Measurements from ENCODE around the gene TM6SF1. TPM values are rescaled to one million over a fixed set of nuclear protein-coding genes. Genes with fewer than 3 reads are reported as not detected.

The TM6SF1 gene
- total RNA-seq, 1 experiment from 2014 or later = 0.79 TPM

GRCh38 chr15:83114856-83115255, 7.4 kb downstream of the TM6SF1 start:
- no peak overlapping the region for H3K4me3 Mint-ChIP-seq
- DNase-seq (ENCODE audit: low spot score) (no peak), ATAC-seq (no peak)
- no peaks in the 10 kb centered on the region for H3K4me1 Mint-ChIP-seq
- H3K27me3 Mint-ChIP-seq (ENCODE audit: low read depth) = peaks cover 9% of the 10 kb centered on the region
- peaks cover 10% of the 10 kb centered on the region for H3K9me3 Mint-ChIP-seq
- H3K36me3 Mint-ChIP-seq = no peaks in the 10 kb centered on the region
- POLR2A ChIA-PET = no interaction called here
- CTCF ChIA-PET = interaction anchor here (0.5 kb wide), 1 partner anchor 345 kb away, joined by 9 read pairs; no protein-coding TSS in a partner anchor
- TF ChIP-seq USF2 (CRISPR knock-in tag; IDR thresholded peaks at IDR 0.05) (no peak), AFF4 (CRISPR knock-in tag; IDR thresholded peaks at IDR 0.05; ENCODE audit: borderline replicate concordance) (no peak), SMAD3 (CRISPR knock-in tag; IDR thresholded peaks at IDR 0.05; ENCODE audit: borderline replicate concordance) (no peak), ZSCAN18 (CRISPR knock-in tag; IDR thresholded peaks at IDR 0.05) (no peak), NFE2L1 (CRISPR knock-in tag; IDR thresholded peaks at IDR 0.05) (no peak), ZNF671 (CRISPR knock-in tag; IDR thresholded peaks at IDR 0.05) (no peak), SP1 (CRISPR knock-in tag; conservative IDR thresholded peaks at IDR 0.05) (no peak), PRRX2 (CRISPR knock-in tag; IDR thresholded peaks at IDR 0.05) (no peak), ZNF219 (CRISPR knock-in tag; IDR thresholded peaks at IDR 0.05; ENCODE audit: borderline replicate concordance) (no peak), E2F4 (CRISPR knock-in tag; IDR thresholded peaks at IDR 0.05; ENCODE audit: borderline replicate concordance, low read depth) (no peak), CDX4 (CRISPR knock-in tag; IDR thresholded peaks at IDR 0.05; ENCODE audit: borderline replicate concordance) (no peak), TP53 (CRISPR knock-in tag; IDR thresholded peaks at IDR 0.05) (no peak)
- no peak overlapping the region for H3K27ac Mint-ChIP-seq

GRCh38 chr15:83115410-83115809, 8.0 kb downstream of the TM6SF1 start:
- peaks cover 10% of the 10 kb centered on the region for H3K9me3 Mint-ChIP-seq
- H3K27me3 Mint-ChIP-seq (ENCODE audit: low read depth) = peaks cover 5% of the 10 kb centered on the region
- ChIA-PET CTCF (no interaction called here), POLR2A (no interaction called here)
- H3K27ac Mint-ChIP-seq = no peak overlapping the region
- no peaks in the 10 kb centered on the region for H3K36me3 Mint-ChIP-seq
- TF ChIP-seq USF1 (CRISPR knock-in tag; IDR thresholded peaks at IDR 0.05) (no peak), RELA (CRISPR knock-in tag; IDR thresholded peaks at IDR 0.05; ENCODE audit: borderline replicate concordance) (no peak), ZNF416 (CRISPR knock-in tag; IDR thresholded peaks at IDR 0.05) (no peak), ATF3 (CRISPR knock-in tag; conservative IDR thresholded peaks at IDR 0.05) (no peak), ZNF425 (CRISPR knock-in tag; conservative IDR thresholded peaks at IDR 0.05) (no peak), ATF1 (CRISPR knock-in tag; IDR thresholded peaks at IDR 0.05) (no peak)
- DNase-seq (ENCODE audit: low spot score) (no peak), ATAC-seq (no peak)
- no peak overlapping the region for H3K4me3 Mint-ChIP-seq
- no peaks in the 10 kb centered on the region; the same call in 1 of the 2 replicates for H3K4me1 Mint-ChIP-seq
